ENCODE data around the gene FAIM2.

DNA sequence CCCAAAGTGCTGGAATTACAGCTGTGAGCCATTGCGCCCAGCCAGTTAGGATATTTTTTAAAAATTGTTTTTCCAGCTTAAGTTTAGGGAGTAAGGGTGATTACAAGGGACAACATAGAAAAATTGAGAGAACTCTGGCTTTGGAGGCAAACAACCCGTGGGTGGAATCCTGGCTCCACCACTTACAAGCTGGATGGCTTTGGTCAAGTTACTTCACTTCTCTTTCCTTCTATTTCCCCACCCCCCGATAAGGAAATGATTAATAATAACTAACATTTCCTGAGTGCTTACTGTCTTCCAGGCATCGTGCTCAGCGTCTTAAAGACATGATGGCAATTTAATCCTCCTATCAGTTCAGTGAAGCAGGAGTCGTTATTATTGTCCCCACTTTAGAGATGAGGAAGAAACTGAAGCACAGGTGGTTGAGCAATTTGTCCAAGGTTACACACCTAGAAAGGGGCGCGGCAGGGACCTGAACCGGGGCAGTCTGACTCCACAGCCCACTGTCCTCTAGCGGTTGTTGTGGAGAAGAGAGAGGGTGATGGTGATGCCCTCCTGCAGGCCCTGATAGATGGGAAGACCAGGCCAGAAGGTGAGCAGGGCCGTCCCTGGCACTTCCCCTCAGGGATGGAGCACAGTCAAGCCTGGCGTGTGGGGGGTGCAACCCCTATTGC lies 16.7 kb upstream of the FAIM2 start:
- TF ChIP-seq, protein P1, sequence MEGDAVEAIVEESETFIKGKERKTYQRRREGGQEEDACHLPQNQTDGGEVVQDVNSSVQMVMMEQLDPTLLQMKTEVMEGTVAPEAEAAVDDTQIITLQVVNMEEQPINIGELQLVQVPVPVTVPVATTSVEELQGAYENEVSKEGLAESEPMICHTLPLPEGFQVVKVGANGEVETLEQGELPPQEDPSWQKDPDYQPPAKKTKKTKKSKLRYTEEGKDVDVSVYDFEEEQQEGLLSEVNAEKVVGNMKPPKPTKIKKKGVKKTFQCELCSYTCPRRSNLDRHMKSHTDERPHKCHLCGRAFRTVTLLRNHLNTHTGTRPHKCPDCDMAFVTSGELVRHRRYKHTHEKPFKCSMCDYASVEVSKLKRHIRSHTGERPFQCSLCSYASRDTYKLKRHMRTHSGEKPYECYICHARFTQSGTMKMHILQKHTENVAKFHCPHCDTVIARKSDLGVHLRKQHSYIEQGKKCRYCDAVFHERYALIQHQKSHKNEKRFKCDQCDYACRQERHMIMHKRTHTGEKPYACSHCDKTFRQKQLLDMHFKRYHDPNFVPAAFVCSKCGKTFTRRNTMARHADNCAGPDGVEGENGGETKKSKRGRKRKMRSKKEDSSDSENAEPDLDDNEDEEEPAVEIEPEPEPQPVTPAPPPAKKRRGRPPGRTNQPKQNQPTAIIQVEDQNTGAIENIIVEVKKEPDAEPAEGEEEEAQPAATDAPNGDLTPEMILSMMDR (conservative IDR thresholded peaks at IDR 0.05 in 1 of 2, IDR thresholded peaks at IDR 0.05 in 1 of 2; ENCODE audit: low read depth in 1 of 2, low read length in 2 of 2) = no peak
- no peak for TF ChIP-seq EZH2 (IDR thresholded peaks at IDR 0.05; ENCODE audit: low read length, missing control alignments)

All from fibroblast of lung (primary cell).